ENCODE measurements around the gene BOC. TPM values are rescaled to one million over a fixed set of nuclear protein-coding genes. Genes with fewer than 3 reads are reported as not detected.

Gene BOC
- total and polyA plus RNA-seq, 2 experiments from 2014 or later, result 17.9 to 28.2 TPM

GRCh38 chr3:113220721-113221120 lies 9.4 kb downstream of the BOC start:
- Histone ChIP-seq H3K4me3 (no peak overlapping the region), H3K9me3 (ENCODE audit: low read depth) (no peaks in the 10 kb centered on the region), H2AFZ (no peak overlapping the region), H3K79me2 (peaks cover 44% of the 10 kb centered on the region), H3K9me2 (replicated peaks; ENCODE audit: insufficient read depth) (no peaks in the 10 kb centered on the region), H3K4me1 (ENCODE audit: insufficient read depth) (peaks cover under 1% of the 10 kb centered on the region), H3K36me3 (replicated peaks; ENCODE audit: insufficient read depth, low read depth) (no peaks in the 10 kb centered on the region), H3K27ac (no peak overlapping the region), H3K4me2 (no peak overlapping the region), H4K20me1 (ENCODE audit: insufficient read depth, poor library complexity, severe bottlenecking) (peaks cover 13% of the 10 kb centered on the region), H3K27me3 (no peaks in the 10 kb centered on the region)
- TF ChIP-seq EZH2phosphoT487 (IDR thresholded peaks at IDR 0.05; ENCODE audit: low read depth, severe bottlenecking, unreplicated experiment) (no peak), CTCF (IDR thresholded peaks at IDR 0.05; ENCODE audit: poor library complexity) (no peak), EZH2 (IDR thresholded peaks at IDR 0.05; ENCODE audit: borderline replicate concordance) (no peak)
- 94% methylated on average over 5 of the region's 5 CpGs for WGBS (ENCODE audit: low lambda C conversion rate, missing lambda C conversion rate)
- DNase-seq (ENCODE audit: low spot score), result no peak

- no peaks in the 10 kb centered on the region for H3K9me2 ChIP-seq (replicated peaks; ENCODE audit: insufficient read depth)
- no peaks in the 10 kb centered on the region for H3K27me3 ChIP-seq
- WGBS (ENCODE audit: low lambda C conversion rate, missing lambda C conversion rate), result 67% methylated on average over 2 of the region's 2 CpGs
- H2AFZ ChIP-seq, result no peak overlapping the region
- H3K9me3 ChIP-seq (ENCODE audit: low read depth), result no peaks in the 10 kb centered on the region
- DNase-seq (ENCODE audit: low spot score), result no peak
- no peak overlapping the region for H3K4me2 ChIP-seq
- no peak overlapping the region for H3K27ac ChIP-seq
- TF ChIP-seq EZH2 (IDR thresholded peaks at IDR 0.05; ENCODE audit: borderline replicate concordance) (no peak), EZH2phosphoT487 (IDR thresholded peaks at IDR 0.05; ENCODE audit: low read depth, severe bottlenecking, unreplicated experiment) (no peak), CTCF (IDR thresholded peaks at IDR 0.05; ENCODE audit: poor library complexity) (no peak)
- no peak overlapping the region for H3K4me3 ChIP-seq
- H3K79me2 ChIP-seq, result peaks cover 40% of the 10 kb centered on the region
- H3K4me1 ChIP-seq (ENCODE audit: insufficient read depth), result no peaks in the 10 kb centered on the region
- H3K36me3 ChIP-seq (replicated peaks; ENCODE audit: insufficient read depth, low read depth), result no peaks in the 10 kb centered on the region
- H4K20me1 ChIP-seq (ENCODE audit: insufficient read depth, poor library complexity, severe bottlenecking), result peaks cover 13% of the 10 kb centered on the region
Observed at GRCh38 chr3:113221721-113222257, 10.4 kb downstream of the BOC start.

GRCh38 chr3:113222451-113223086 lies 11.2 kb downstream of the BOC start:
- Histone ChIP-seq H3K4me1 (ENCODE audit: insufficient read depth) (no peaks in the 10 kb centered on the region), H3K4me2 (no peak overlapping the region), H3K27ac (no peak overlapping the region), H3K9me3 (ENCODE audit: low read depth) (no peaks in the 10 kb centered on the region), H3K36me3 (replicated peaks; ENCODE audit: insufficient read depth, low read depth) (no peaks in the 10 kb centered on the region), H3K27me3 (no peaks in the 10 kb centered on the region), H3K79me2 (peaks cover 40% of the 10 kb centered on the region), H3K4me3 (no peak overlapping the region), H3K9me2 (replicated peaks; ENCODE audit: insufficient read depth) (no peaks in the 10 kb centered on the region), H4K20me1 (ENCODE audit: insufficient read depth, poor library complexity, severe bottlenecking) (peaks cover 13% of the 10 kb centered on the region), H2AFZ (no peak overlapping the region)
- TF ChIP-seq EZH2phosphoT487 (IDR thresholded peaks at IDR 0.05; ENCODE audit: low read depth, severe bottlenecking, unreplicated experiment) (no peak), CTCF (IDR thresholded peaks at IDR 0.05; ENCODE audit: poor library complexity) (no peak), EZH2 (IDR thresholded peaks at IDR 0.05; ENCODE audit: borderline replicate concordance) (no peak)
- 61% methylated on average over 10 of the region's 10 CpGs for WGBS (ENCODE audit: low lambda C conversion rate, missing lambda C conversion rate)
- no peak for DNase-seq (ENCODE audit: low spot score)
